ENCODE results near the gene UBAC1.
"Not testable (repeated sequence)": the region's sequence is repeated elsewhere in the genome, so short reads cannot be mapped to it uniquely, and the experiment has no call there.

- not testable (repeated sequence) for TF ChIP-seq YY1 (IDR thresholded peaks at IDR 0.05); SP1 (IDR thresholded peaks at IDR 0.05); NR2F2 (IDR thresholded peaks at IDR 0.05); MAX (IDR thresholded peaks at IDR 0.05); ZBTB33 (IDR thresholded peaks at IDR 0.05); EGR1 (IDR thresholded peaks at IDR 0.05; ENCODE audit: low read depth in 2 of 2); ATF3 (IDR thresholded peaks at IDR 0.05); FOXA1 (IDR thresholded peaks at IDR 0.05); RAD21 (IDR thresholded peaks at IDR 0.05); RXRA (IDR thresholded peaks at IDR 0.05); GABPA (IDR thresholded peaks at IDR 0.05 in 1 of 2, conservative IDR thresholded peaks at IDR 0.05 in 1 of 2)
- TF ChIP-seq, protein P1, sequence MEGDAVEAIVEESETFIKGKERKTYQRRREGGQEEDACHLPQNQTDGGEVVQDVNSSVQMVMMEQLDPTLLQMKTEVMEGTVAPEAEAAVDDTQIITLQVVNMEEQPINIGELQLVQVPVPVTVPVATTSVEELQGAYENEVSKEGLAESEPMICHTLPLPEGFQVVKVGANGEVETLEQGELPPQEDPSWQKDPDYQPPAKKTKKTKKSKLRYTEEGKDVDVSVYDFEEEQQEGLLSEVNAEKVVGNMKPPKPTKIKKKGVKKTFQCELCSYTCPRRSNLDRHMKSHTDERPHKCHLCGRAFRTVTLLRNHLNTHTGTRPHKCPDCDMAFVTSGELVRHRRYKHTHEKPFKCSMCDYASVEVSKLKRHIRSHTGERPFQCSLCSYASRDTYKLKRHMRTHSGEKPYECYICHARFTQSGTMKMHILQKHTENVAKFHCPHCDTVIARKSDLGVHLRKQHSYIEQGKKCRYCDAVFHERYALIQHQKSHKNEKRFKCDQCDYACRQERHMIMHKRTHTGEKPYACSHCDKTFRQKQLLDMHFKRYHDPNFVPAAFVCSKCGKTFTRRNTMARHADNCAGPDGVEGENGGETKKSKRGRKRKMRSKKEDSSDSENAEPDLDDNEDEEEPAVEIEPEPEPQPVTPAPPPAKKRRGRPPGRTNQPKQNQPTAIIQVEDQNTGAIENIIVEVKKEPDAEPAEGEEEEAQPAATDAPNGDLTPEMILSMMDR (IDR thresholded peaks at IDR 0.05; ENCODE audit: low read depth, low read length, missing input control): not testable (repeated sequence)
These were observed 68.8 kb downstream of the UBAC1 start for GRCh38 chr9:135892327-135892726.

Measured in liver (tissue), 3 donors.